Smooth muscle cell (in vitro differentiated cells): ENCODE results near the gene BCAP29. TPM values are rescaled to one million over a fixed set of nuclear protein-coding genes. Genes with fewer than 3 reads are reported as not detected.

Experiments used
- DNase-seq: peaks from one replicate; lab custom pipeline; 2025; ENCODE audit not compliant: unreplicated experiment; lab: John Stamatoyannopoulos, UW
- H2AFZ ChIP-seq: fragments of 200-600 bp; sonication (generic); 2 replicates; pipeline ENCODE4 v1.6.0; 2016; ENCODE audit warnings: antibody characterized with exemption, low read depth, mild to moderate bottlenecking
- H3F3A ChIP-seq: fragments of 200-600 bp; sonication (generic); 2 replicates; pipeline ENCODE4 v1.6.0; 2017; ENCODE audit warnings: antibody characterized with exemption, low read depth
- H3K27ac ChIP-seq: fragments of 200-600 bp; sonication (generic); 2 replicates; pipeline ENCODE4 v1.5.1; 2016; ENCODE audit warnings: low read depth, mild to moderate bottlenecking
- H3K27me3 ChIP-seq: fragments of 200-600 bp; sonication (generic); 2 replicates; pipeline ENCODE4 v1.6.1; 2016; ENCODE audit warnings: low read depth, mild to moderate bottlenecking
- H3K36me3 ChIP-seq: fragments of 200-600 bp; sonication (generic); 2 replicates; pipeline ENCODE4 v1.5.1; 2016; ENCODE audit warnings: low read depth
- H3K4me1 ChIP-seq: fragments of 200-600 bp; sonication (generic); 2 replicates; pipeline ENCODE4 v1.5.1; 2016; ENCODE audit warnings: low read depth
- H3K4me2 ChIP-seq: fragments of 200-600 bp; sonication (generic); 2 replicates; pipeline ENCODE4 v1.6.0; 2016; ENCODE audit warnings: mild to moderate bottlenecking
- H3K4me3 ChIP-seq: fragments of 200-600 bp; sonication (generic); 2 replicates; pipeline ENCODE4 v1.5.1; 2016; ENCODE audit warnings: mild to moderate bottlenecking
- H3K79me2 ChIP-seq: fragments of 200-600 bp; sonication (generic); 2 replicates; pipeline ENCODE4 v1.6.0; 2016; ENCODE audit warnings: low read depth, mild to moderate bottlenecking
- H3K9ac ChIP-seq: fragments of 200-600 bp; sonication (generic); 2 replicates; pipeline ENCODE4 v1.6.0; 2016; ENCODE audit warnings: low read depth
- H3K9me3 ChIP-seq: fragments of 200-600 bp; sonication (generic); replicated peaks from 2 replicates; pipeline ENCODE4 v1.5.1; 2016; ENCODE audit warnings: low read depth
- H4K20me1 ChIP-seq: fragments of 200-600 bp; sonication (generic); 2 replicates; pipeline ENCODE4 v1.6.0; 2016; ENCODE audit warnings: low read depth
- CTCF ChIP-seq: fragments of 200-600 bp; sonication (generic); IDR thresholded peaks from 2 replicates; pipeline ENCODE4 v1.5.1; 2017; ENCODE audit warnings: borderline replicate concordance, mild to moderate bottlenecking, antibody characterized with exemption; ENCODE audit not compliant: insufficient read depth, poor library complexity, severe bottlenecking
- WGBS: methylation state at CpG from one replicate; pipeline ENCODE4 v1.1.7; 2016; ENCODE audit warnings: low lambda C conversion rate; 5-methylcytosine and 5-hydroxymethylcytosine counted together
- polyA plus RNA-seq: library from polyadenylated mRNA; unstranded; fragments of >200 nt; fragmentation: Nextera tagmentation; extraction: Ambion mirVana; gene quantifications from 2 replicates; pipeline ENCODE4 v1.2.1, GENCODE V29; 2016
- total RNA-seq: library from RNA; depleted of rRNA; stranded (reverse); fragments of >200 nt; gene quantifications from 2 replicates; pipeline ENCODE4 v1.2.3, GENCODE V29; 2014

The BCAP29 gene
- total and polyA plus RNA-seq, 2 experiments from 2014 or later: 36.3 to 135 TPM

- WGBS: 95% methylated on average over 1 of the region's 1 CpG
- no peaks in the 10 kb centered on the region for H4K20me1 ChIP-seq
Observed at GRCh38 chr7:107593025-107593410, 13.0 kb downstream of the BCAP29 start.

GRCh38 chr7:107594961-107595737 is 15.1 kb downstream of the BCAP29 start:
- H3K27me3 ChIP-seq: no peaks in the 10 kb centered on the region
- peak overlapping the region; percentile 63 for H3K27ac ChIP-seq
- WGBS: 50% methylated on average over 4 of the region's 4 CpGs
- no peak overlapping the region for H3K9ac ChIP-seq
- no peak overlapping the region for H3K4me2 ChIP-seq
- H3K4me1 ChIP-seq: no peaks in the 10 kb centered on the region
- H3K4me3 ChIP-seq: no peak overlapping the region
- H3F3A ChIP-seq: no peaks in the 10 kb centered on the region
- peaks cover 16% of the 10 kb centered on the region for H3K36me3 ChIP-seq
- no peak for TF ChIP-seq CTCF
- DNase-seq: no peak
- H4K20me1 ChIP-seq: no peaks in the 10 kb centered on the region
- H2AFZ ChIP-seq: no peak overlapping the region
- H3K9me3 ChIP-seq: no peaks in the 10 kb centered on the region
- H3K79me2 ChIP-seq: no peaks in the 10 kb centered on the region

More at GRCh38 chr7:107593025-107593410, 13.0 kb downstream of the BCAP29 start:
- H3K9me3 ChIP-seq: no peaks in the 10 kb centered on the region
- H3K4me1 ChIP-seq: no peaks in the 10 kb centered on the region
- no peak for DNase-seq
- no peak overlapping the region for H3K4me2 ChIP-seq
- H3K79me2 ChIP-seq: no peaks in the 10 kb centered on the region
- no peaks in the 10 kb centered on the region for H3F3A ChIP-seq
- H2AFZ ChIP-seq: no peak overlapping the region
- no peaks in the 10 kb centered on the region for H3K27me3 ChIP-seq
- no peak overlapping the region for H3K27ac ChIP-seq
- H3K4me3 ChIP-seq: no peak overlapping the region
- no peak for TF ChIP-seq CTCF
- H3K9ac ChIP-seq: no peak overlapping the region
- peaks cover 10% of the 10 kb centered on the region for H3K36me3 ChIP-seq

- WGBS: 82% methylated on average over 5 of the region's 5 CpGs
- no peak overlapping the region for H3K27ac ChIP-seq
Observed at GRCh38 chr7:107596881-107597581, 17.0 kb downstream of the BCAP29 start.

More at GRCh38 chr7:107596881-107597581, 17.0 kb downstream of the BCAP29 start:
- Histone ChIP-seq H3K9ac (no peak overlapping the region), H4K20me1 (no peaks in the 10 kb centered on the region), H3K9me3 (no peaks in the 10 kb centered on the region), H2AFZ (no peak overlapping the region), H3K4me2 (no peak overlapping the region), H3K79me2 (no peaks in the 10 kb centered on the region), H3F3A (no peaks in the 10 kb centered on the region), H3K4me3 (no peak overlapping the region), H3K27me3 (no peaks in the 10 kb centered on the region), H3K4me1 (no peaks in the 10 kb centered on the region), H3K36me3 (peaks cover 35% of the 10 kb centered on the region)
- no peak for TF ChIP-seq CTCF
- DNase-seq: no peak
